HFF-Myc (cell line): Measurements from ENCODE around the gene PPCDC.
A peak's percentile ranks its signal among the peaks of the same experiment; 100 is the strongest.

Source experiments
- DNase-seq: peaks from one replicate; pipeline ENCODE4 v3.0.0-alpha.2; 2011; ENCODE audit warnings: low read depth; ENCODE audit errors: extremely low read depth
- H3K4me3 ChIP-seq: replicated peaks from 2 replicates; pipeline ENCODE4 v1.5.1; 2011; ENCODE audit warnings: low read depth, mild to moderate bottlenecking, control low read depth, low read length
- TF ChIP-seq, protein P1 (sequence below): IDR thresholded peaks from 2 replicates; pipeline ENCODE4 v1.5.1; 2012; ENCODE audit warnings: mild to moderate bottlenecking, low read depth, low read length, control low read depth; ENCODE audit errors: missing control alignments

Gene PPCDC

DNA sequence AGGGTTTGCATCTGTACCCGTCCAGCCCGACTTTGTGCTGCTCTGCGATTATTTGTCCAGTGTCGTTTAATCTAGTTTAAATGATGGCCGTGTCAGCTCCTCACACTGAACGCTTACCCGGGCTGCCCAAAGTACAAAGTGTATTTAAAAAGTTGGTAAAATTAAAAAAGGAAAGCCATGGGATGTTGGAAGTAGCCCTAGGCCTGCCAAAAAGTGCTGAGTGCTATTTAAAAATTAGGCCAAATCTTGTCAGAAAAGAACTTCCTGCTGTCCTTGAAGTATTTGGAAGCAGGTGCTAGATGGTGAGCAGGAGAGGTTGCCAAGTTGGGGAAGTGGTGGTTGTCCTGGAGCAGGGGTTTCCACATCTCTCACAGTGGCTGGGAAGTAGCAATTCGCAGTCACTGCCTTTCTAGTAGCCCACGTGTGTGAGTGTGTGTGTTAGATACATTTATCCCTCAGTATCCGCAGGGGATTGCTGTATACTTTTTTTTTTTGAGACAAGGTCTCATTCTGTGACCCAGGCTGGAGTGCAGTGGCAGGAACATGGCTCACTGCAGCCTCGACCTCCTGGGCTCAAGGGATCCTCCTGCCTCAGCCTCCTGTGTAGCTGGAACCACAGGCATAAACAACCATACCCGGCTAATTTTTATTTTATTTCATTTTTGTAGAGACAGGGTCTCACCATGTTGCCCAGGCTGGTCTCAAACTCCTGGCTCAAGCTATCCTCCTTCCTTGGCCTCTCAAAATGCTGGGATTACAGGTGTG is 664 bp downstream of the PPCDC start:
- DNase-seq, result no peak
- H3K4me3 ChIP-seq, result peak overlapping the region; percentile 79
- TF ChIP-seq, protein P1, sequence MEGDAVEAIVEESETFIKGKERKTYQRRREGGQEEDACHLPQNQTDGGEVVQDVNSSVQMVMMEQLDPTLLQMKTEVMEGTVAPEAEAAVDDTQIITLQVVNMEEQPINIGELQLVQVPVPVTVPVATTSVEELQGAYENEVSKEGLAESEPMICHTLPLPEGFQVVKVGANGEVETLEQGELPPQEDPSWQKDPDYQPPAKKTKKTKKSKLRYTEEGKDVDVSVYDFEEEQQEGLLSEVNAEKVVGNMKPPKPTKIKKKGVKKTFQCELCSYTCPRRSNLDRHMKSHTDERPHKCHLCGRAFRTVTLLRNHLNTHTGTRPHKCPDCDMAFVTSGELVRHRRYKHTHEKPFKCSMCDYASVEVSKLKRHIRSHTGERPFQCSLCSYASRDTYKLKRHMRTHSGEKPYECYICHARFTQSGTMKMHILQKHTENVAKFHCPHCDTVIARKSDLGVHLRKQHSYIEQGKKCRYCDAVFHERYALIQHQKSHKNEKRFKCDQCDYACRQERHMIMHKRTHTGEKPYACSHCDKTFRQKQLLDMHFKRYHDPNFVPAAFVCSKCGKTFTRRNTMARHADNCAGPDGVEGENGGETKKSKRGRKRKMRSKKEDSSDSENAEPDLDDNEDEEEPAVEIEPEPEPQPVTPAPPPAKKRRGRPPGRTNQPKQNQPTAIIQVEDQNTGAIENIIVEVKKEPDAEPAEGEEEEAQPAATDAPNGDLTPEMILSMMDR, result no peak

DNA sequence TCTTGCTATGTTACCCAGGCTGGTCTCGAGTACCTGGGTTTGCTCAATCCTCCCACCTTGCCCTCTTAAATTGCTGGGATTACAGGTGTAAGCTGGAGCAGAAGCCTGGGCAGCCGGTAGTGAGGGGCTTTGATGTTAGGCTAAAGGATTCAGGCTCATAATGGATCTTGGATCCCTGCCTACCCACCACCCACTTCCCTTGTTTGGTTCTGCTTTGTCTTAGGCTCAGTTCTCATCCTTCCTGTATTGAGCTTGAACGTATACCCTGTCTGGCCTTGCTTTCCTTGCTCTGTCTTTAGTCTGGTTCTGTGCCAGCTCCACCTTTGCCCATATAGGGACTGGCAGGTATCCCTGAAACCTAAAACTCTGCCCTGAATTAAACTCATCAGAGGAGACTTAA is 1.7 kb downstream of the PPCDC start:
- H3K4me3 ChIP-seq, result no peak overlapping the region
- no peak for DNase-seq
- TF ChIP-seq, protein P1, result no peak

DNA sequence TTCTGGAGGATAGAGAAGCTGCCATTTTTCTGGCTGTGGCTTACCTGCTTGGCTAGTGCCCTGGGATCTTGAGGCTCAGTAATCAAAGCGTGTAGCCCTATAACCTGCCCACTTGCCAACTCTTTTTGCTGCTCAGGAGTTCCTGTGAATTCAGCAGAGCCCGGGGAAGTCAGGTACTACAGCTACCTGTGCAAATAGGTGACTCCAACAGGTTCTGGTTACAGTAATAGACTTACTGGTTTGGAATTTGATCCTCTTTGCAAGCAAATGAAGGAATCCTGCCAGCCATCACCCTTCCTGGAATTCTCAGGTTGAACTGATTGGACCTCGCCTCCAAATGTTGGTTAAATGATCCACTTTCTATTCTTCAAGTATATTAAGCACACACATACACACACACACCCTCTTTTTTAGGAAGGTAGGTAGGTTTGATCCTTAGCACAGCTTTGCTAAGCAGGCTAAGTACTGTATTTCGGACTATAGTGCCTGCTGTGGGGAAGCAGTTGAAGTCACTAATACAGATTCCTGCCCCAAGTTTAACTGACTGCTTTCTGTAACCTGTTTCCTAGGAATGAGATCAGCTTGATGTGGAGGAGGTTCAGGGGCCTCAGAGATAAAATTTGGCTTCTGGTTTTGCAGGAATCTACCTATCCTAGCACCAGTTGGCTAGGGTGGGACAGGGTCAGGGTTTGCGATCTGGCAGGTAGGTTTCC is 2.3 kb downstream of the PPCDC start:
- DNase-seq, result no peak
- TF ChIP-seq, protein P1, result no peak
- H3K4me3 ChIP-seq, result no peak overlapping the region

GRCh38 chr15:75027551-75027950 is 4.2 kb downstream of the PPCDC start:
- no peak for DNase-seq
- no peak overlapping the region for H3K4me3 ChIP-seq
- TF ChIP-seq, protein P1, result no peak

GRCh38 chr15:75028991-75029377 is 5.6 kb downstream of the PPCDC start:
- TF ChIP-seq, protein P1, result no peak
- no peak overlapping the region for H3K4me3 ChIP-seq
- no peak for DNase-seq

DNA sequence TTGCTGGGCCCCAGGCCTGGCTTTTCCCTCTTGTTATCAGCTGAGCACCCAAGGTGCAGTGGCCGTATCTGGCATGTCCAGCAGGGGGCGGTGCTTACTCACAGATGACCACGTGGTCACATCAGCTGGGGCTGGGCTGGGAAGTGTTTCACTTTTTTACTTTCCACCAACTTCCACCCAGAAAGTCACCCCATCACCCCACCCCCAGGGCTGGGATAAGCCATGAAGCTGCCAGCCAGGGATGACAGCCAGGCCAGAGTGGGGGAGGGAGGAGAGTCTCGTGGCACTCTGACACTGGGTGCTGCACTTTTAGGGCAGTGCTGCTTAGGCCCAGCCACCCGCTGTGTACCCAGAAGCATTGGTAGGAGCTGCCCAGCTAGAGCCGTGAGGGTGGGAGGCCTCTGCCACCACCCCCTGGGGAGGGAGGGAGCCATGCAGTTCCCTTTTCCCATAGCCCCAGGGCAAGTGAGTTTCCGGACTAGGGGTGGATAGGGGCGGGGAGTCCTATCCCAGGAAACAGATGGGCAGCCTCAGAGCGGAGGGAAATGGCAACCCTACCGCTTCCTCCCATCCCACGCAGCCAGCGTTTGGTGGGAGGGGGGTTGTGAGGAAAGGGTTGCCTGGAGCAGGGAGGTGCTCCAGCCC is 6.1 kb downstream of the PPCDC start:
- no peak for DNase-seq
- TF ChIP-seq, protein P1, result peak; percentile 95

More for the DNA sequence above, 6.1 kb downstream of the PPCDC start:
- peak overlapping the region; percentile 24 for H3K4me3 ChIP-seq
